ENCODE data around the gene OR52D1.

GRCh38 chr11:5460983-5461621, 27.4 kb upstream of the OR52D1 start:
- TF ChIP-seq CTCF (IDR thresholded peaks at IDR 0.05) (no peak), POLR2A (IDR thresholded peaks at IDR 0.05) (no peak)
